HFF-Myc (cell line): Measurements from ENCODE around the gene PDK2.

Experiments
- DNase-seq: peaks from one replicate; pipeline ENCODE4 v3.0.0-alpha.2; 2011; ENCODE audit warnings: low read depth; ENCODE audit errors: extremely low read depth
- H3K4me3 ChIP-seq: replicated peaks from 2 replicates; pipeline ENCODE4 v1.5.1; 2011; ENCODE audit warnings: low read depth, mild to moderate bottlenecking, control low read depth, low read length
- CTCF ChIP-seq: IDR thresholded peaks from 2 replicates; pipeline ENCODE4 v1.5.1; 2012; ENCODE audit warnings: mild to moderate bottlenecking, low read depth, low read length, control low read depth; ENCODE audit errors: missing control alignments

Gene PDK2

GRCh38 chr17:50151937-50152547 is 56.9 kb downstream of the PDK2 start:
- H3K4me3 ChIP-seq: peak overlapping the region; percentile 87
- peak; percentile 88 for DNase-seq
- TF ChIP-seq CTCF: no peak

DNA sequence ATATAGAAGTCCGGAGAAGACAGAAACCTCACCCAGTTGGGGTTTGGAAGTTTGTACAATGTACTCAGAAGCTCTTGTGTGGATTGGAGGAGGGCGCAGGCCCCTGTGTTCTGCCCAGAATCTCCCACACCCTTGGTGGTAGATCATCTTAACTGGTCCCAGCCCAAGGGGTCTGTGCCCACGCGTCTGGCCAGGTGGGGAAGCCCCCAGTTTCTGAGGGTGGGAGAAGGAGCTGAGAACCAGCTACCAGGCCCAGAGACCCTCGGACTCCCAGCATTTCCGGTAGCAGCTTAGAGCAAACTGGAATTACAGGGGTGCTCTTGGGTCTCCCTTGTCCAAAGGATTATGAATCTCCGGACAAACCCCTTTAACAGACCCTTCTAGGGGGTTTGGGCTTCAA is 57.6 kb downstream of the PDK2 start:
- no peak for TF ChIP-seq CTCF
- peak overlapping the region; percentile 87 for H3K4me3 ChIP-seq

DNA sequence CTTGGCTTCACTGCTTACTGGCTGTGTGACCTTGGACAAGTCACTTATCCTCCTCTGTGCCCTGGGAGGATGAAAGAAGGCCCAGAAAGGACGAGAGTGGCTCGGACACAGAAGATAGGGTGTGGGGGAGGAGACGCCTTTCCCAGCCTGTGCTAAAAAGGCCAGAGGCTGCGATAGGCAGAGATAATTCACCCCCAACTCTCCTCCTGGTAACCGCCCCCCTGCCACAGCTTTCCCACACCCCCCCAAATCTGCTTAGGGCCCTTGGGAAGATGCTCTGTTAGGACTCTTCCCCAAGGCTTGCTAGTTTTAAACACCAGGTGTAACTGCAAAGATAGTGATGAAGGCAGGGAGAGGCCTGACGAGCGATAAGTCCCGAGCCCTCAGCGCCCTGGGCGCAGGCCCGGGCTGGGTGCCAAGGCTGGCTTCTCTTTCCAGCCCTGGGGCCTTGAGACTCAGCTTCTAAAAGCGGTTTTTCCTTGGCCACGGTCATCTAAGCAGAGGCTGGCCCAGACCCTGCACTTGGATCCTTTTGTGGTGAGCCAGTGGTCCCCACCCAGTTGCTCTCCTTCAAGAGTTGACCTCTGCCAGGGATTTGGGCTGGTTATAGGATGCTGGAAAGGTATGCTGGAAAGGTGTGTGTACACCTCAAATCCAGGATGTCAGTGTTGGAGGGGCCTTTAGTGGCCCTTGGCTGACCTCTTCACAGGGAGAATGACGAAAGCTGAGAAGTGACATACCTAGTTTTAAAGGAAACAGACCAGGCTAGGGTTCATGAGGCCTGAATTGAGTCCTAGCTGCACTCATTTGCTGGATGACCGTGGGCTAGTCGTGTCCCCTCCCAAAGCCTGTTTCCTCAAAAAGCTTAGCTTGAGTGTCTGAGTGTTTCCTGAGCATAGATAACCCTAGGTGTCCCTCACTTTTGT is 58.8 kb downstream of the PDK2 start:
- DNase-seq: no peak
- TF ChIP-seq CTCF: no peak
- H3K4me3 ChIP-seq: no peak overlapping the region

More for the DNA sequence above, 57.6 kb downstream of the PDK2 start:
- no peak for DNase-seq

GRCh38 chr17:50154604-50155003 is 59.5 kb downstream of the PDK2 start:
- TF ChIP-seq CTCF: no peak
- no peak for DNase-seq
- no peak overlapping the region for H3K4me3 ChIP-seq

- H3K4me3 ChIP-seq: no peak overlapping the region
- TF ChIP-seq CTCF: no peak
- DNase-seq: no peak
These were observed 60.1 kb downstream of the PDK2 start for GRCh38 chr17:50155115-50155819.

- no peak for TF ChIP-seq CTCF
- H3K4me3 ChIP-seq: no peak overlapping the region
- DNase-seq: no peak
These were observed 62.7 kb downstream of the PDK2 start for GRCh38 chr17:50157891-50158290.
